SK-N-SH (cell line): ENCODE results near the gene SLC8A1. TPM values are rescaled to one million over a fixed set of nuclear protein-coding genes. Genes with fewer than 3 reads are reported as not detected.

Experiments
- CTCF ChIA-PET: fragments of 300-600, 350-600 bp; formaldehyde crosslinking; extraction: SDS; loops from one replicate; lab custom pipeline; 2021; lab: Yijun Ruan, JAX
- POLR2A ChIA-PET: fragments of 350-600 bp; sonication (Branson Sonifier 250); formaldehyde crosslinking; extraction: SDS; loops from one replicate; lab custom pipeline; 2020; ENCODE audit warnings: antibody characterized with exemption, inconsistent platforms; lab: Yijun Ruan, JAX
- DNase-seq: peaks from one replicate; pipeline ENCODE4 v3.0.0; 2012
- H2AFZ ChIP-seq: fragments of 200-600 bp; sonication (generic); 2 replicates; pipeline ENCODE4 v1.8.1; 2016; ENCODE audit warnings: antibody characterized with exemption, mild to moderate bottlenecking, low read depth
- H3F3A ChIP-seq: fragments of 200-600 bp; sonication (generic); replicated peaks from 2 replicates; pipeline ENCODE3; 2016; ENCODE audit warnings: antibody characterized with exemption, mild to moderate bottlenecking; ENCODE audit not compliant: insufficient read depth
- H3K27ac ChIP-seq, 2 experiments: fragments of 200-500 bp in 1 of 2; fragments of 200-600 bp in 1 of 2; sonication (Bioruptor generic) in 1 of 2; sonication (generic), shearing (Covaris generic) in 1 of 2; 2 replicates each; pipeline versions ENCODE4 v1.5.1 to v1.6.1; 2014 to 2016; ENCODE audit warnings: low read depth in 2 of 2, inconsistent platforms in 1 of 2, low read length in 1 of 2, mild to moderate bottlenecking in 1 of 2, mixed read lengths in 1 of 2
- H3K27me3 ChIP-seq: fragments of 200-600 bp; sonication (generic), shearing (Covaris generic); 2 replicates; pipeline ENCODE4 v1.6.1; 2016; ENCODE audit warnings: mixed run types; ENCODE audit not compliant: insufficient read depth
- H3K36me3 ChIP-seq, 2 experiments: fragments of 200-500 bp in 1 of 2; fragments of 200-600 bp in 1 of 2; sonication (Bioruptor generic) in 1 of 2; sonication (generic) in 1 of 2; replicated peaks in 1 of 2; 2 replicates each; pipeline versions ENCODE3 to v1.5.1; 2014 to 2016; ENCODE audit warnings: low read length in 1 of 2, mild to moderate bottlenecking in 1 of 2; ENCODE audit not compliant: insufficient read depth in 2 of 2, control insufficient read depth in 1 of 2
- H3K4me1 ChIP-seq, 2 experiments: fragments of 200-500 bp in 1 of 2; fragments of 200-600 bp in 1 of 2; sonication (Bioruptor generic) in 1 of 2; sonication (generic), shearing (Covaris generic) in 1 of 2; 2 replicates each; pipeline versions ENCODE4 v1.5.1 to v1.6.1; 2014 to 2016; ENCODE audit warnings: low read depth in 1 of 2, low read length in 1 of 2, mixed run types in 1 of 2; ENCODE audit not compliant: insufficient read depth in 2 of 2, control insufficient read depth in 1 of 2
- H3K4me2 ChIP-seq: fragments of 200-600 bp; sonication (generic), shearing (Covaris generic); 2 replicates; pipeline ENCODE4 v1.6.1; 2017; ENCODE audit warnings: mixed run types
- H3K4me3 ChIP-seq, 2 experiments: fragments of 200-500 bp in 1 of 2; fragments of 200-600 bp in 1 of 2; sonication (Bioruptor generic) in 1 of 2; sonication (generic), shearing (Covaris generic) in 1 of 2; 2 replicates each; pipeline versions ENCODE4 v1.5.1 to v1.8.1; 2014 to 2016; ENCODE audit warnings: low read depth in 2 of 2, inconsistent platforms in 1 of 2, low read length in 1 of 2, mild to moderate bottlenecking in 1 of 2, mixed read lengths in 1 of 2, moderate library complexity in 1 of 2
- H3K79me2 ChIP-seq: fragments of 200-600 bp; sonication (generic); 2 replicates; pipeline ENCODE4 v1.8.1; 2017; ENCODE audit warnings: mild to moderate bottlenecking; ENCODE audit not compliant: insufficient read depth
- H3K9ac ChIP-seq: fragments of 200-600 bp; sonication (generic); 2 replicates; pipeline ENCODE4 v1.6.1; 2017; ENCODE audit warnings: mixed run types
- H3K9me2 ChIP-seq: fragments of 200-600 bp; sonication (generic); 2 replicates; pipeline ENCODE4 v1.6.1; 2017; ENCODE audit warnings: mixed run types
- H3K9me3 ChIP-seq: fragments of 200-600 bp; sonication (generic); 2 replicates; pipeline ENCODE4 v1.6.1; 2017; ENCODE audit warnings: mixed run types, mild to moderate bottlenecking, moderate library complexity
- H4K20me1 ChIP-seq: fragments of 200-600 bp; sonication (generic); 2 replicates; pipeline ENCODE4 v1.6.1; 2017; ENCODE audit warnings: mild to moderate bottlenecking, mixed run types; ENCODE audit not compliant: insufficient read depth
- CHD2 ChIP-seq: fragments of 150-350 bp; IDR thresholded peaks from 2 replicates; pipeline ENCODE4 v1.6.1; 2018; ENCODE audit warnings: low read length; ENCODE audit not compliant: partially characterized antibody
- EZH2phosphoT487 ChIP-seq: fragments of 200-600 bp; sonication (generic); IDR thresholded peaks from 2 replicates; pipeline ENCODE4 v1.6.1; 2017; ENCODE audit warnings: low read depth, mixed run types, mild to moderate bottlenecking, antibody characterized with exemption, moderate library complexity, borderline replicate concordance
- FOSL2 ChIP-seq: IDR thresholded peaks from 2 replicates; pipeline ENCODE4 v1.4.0; 2012; ENCODE audit warnings: low read depth, mild to moderate bottlenecking, moderate library complexity, borderline replicate concordance
- FOXJ3 ChIP-seq: sonication (generic); formaldehyde crosslinking; IDR thresholded peaks from 2 replicates; pipeline ENCODE4 v1.5.1; 2020; ENCODE audit warnings: mild to moderate bottlenecking, missing genetic modification reagents
- FOXM1 ChIP-seq: IDR thresholded peaks from 2 replicates; pipeline ENCODE4 v1.4.0; 2012; ENCODE audit warnings: low read depth, mild to moderate bottlenecking
- GABPA ChIP-seq: IDR thresholded peaks from 2 replicates; pipeline ENCODE4 v1.4.0; 2012; ENCODE audit warnings: low read depth, mild to moderate bottlenecking
- GATA2 ChIP-seq: sonication (generic); formaldehyde crosslinking; IDR thresholded peaks from 2 replicates; pipeline ENCODE4 v1.5.0; 2020; ENCODE audit warnings: mild to moderate bottlenecking, missing genetic modification reagents
- JUND ChIP-seq: IDR thresholded peaks from 2 replicates; pipeline ENCODE4 v1.4.0; 2012
- MEF2A ChIP-seq: IDR thresholded peaks from 2 replicates; pipeline ENCODE4 v1.4.0; 2012; ENCODE audit warnings: low read depth, borderline replicate concordance
- NFIC ChIP-seq: IDR thresholded peaks from 2 replicates; pipeline ENCODE4 v1.4.0; 2012; ENCODE audit warnings: borderline replicate concordance
- RXRA ChIP-seq: IDR thresholded peaks from 2 replicates; pipeline ENCODE4 v1.4.0; 2012; ENCODE audit warnings: low read depth, mild to moderate bottlenecking, borderline replicate concordance
- TCF12 ChIP-seq: IDR thresholded peaks from 2 replicates; pipeline ENCODE4 v1.4.0; 2012
- TEAD4 ChIP-seq: IDR thresholded peaks from 2 replicates; pipeline ENCODE4 v1.4.0; 2012; ENCODE audit warnings: mild to moderate bottlenecking, borderline replicate concordance; ENCODE audit not compliant: insufficient read depth
- WGBS: methylation state at CpG from one replicate; pipeline ENCODE4 v1.1.6; 2017; ENCODE audit warnings: low lambda C conversion rate; 5-methylcytosine and 5-hydroxymethylcytosine counted together
- polyA plus RNA-seq, 3 experiments: library from polyadenylated mRNA; depleted of rRNA; stranded (reverse); fragments of >200 nt; gene quantifications; 2 replicates each; pipeline ENCODE4 v1.2.3, GENCODE V29; 2012
- TF ChIP-seq, protein P1 (sequence below): IDR thresholded peaks from 2 replicates; pipeline ENCODE4 v1.4.0; 2012; ENCODE audit warnings: low read depth, borderline replicate concordance
- TF ChIP-seq, protein P2 (sequence below): fragments of 150-350 bp; IDR thresholded peaks from 2 replicates; pipeline ENCODE4 v1.6.1; 2016; ENCODE audit warnings: mild to moderate bottlenecking, low read depth, low read length
- TF ChIP-seq, protein P3 (sequence below): fragments of 200-600 bp; sonication (generic); IDR thresholded peaks from 2 replicates; pipeline ENCODE4 v1.6.1; 2017; ENCODE audit warnings: antibody characterized with exemption, mild to moderate bottlenecking, moderate library complexity

SLC8A1 gene
- polyA plus RNA-seq, 1 of the 3 experiments (the other 2 are of a cell fraction), result 3.2 TPM

DNA sequence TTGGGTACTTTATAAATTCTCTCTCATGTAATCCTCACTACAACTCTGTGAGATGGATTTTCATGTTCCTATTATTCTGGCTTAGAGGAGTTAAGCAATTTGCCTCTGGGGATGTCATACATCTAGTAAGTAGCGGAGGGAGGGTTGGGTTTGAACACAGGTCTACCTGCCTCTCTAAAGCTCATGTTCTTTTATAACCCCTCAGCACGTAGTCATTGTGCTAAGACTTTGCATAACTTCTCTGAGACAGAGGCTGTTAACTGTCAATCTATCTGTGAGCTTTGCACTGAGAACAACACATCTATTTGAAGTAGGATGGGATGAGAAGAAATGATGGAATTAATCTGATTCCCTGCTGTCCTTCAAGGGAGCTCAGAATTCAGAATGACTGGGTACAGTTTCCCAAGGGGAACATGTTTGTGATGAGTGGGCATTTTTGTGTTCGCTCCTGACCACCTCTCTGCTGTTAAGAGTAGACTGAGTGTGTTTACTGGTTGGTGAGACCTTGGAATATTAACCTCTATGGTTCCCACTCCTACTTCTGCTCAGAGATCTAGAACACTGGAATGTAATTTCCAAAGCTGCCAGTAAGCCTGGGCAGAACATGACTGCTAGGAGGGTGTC lies 320.7 kb downstream of the SLC8A1 start:
- H3K27me3 ChIP-seq, result no peaks in the 10 kb centered on the region
- H3K4me1 ChIP-seq, result peaks cover 12 to 35% of the 10 kb centered on the region in 2 experiments
- H4K20me1 ChIP-seq, result no peaks in the 10 kb centered on the region
- H3K9me2 ChIP-seq, result no peaks in the 10 kb centered on the region
- H3K9ac ChIP-seq, result no peak overlapping the region
- H3K9me3 ChIP-seq, result no peaks in the 10 kb centered on the region
- TF ChIP-seq TCF12, result no peak
- no peak for TF ChIP-seq CHD2
- TF ChIP-seq EZH2phosphoT487, result no peak
- no peak for TF ChIP-seq MEF2A
- TF ChIP-seq, protein P1, sequence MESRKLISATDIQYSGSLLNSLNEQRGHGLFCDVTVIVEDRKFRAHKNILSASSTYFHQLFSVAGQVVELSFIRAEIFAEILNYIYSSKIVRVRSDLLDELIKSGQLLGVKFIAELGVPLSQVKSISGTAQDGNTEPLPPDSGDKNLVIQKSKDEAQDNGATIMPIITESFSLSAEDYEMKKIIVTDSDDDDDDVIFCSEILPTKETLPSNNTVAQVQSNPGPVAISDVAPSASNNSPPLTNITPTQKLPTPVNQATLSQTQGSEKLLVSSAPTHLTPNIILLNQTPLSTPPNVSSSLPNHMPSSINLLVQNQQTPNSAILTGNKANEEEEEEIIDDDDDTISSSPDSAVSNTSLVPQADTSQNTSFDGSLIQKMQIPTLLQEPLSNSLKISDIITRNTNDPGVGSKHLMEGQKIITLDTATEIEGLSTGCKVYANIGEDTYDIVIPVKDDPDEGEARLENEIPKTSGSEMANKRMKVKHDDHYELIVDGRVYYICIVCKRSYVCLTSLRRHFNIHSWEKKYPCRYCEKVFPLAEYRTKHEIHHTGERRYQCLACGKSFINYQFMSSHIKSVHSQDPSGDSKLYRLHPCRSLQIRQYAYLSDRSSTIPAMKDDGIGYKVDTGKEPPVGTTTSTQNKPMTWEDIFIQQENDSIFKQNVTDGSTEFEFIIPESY, result no peak
- TF ChIP-seq RXRA, result no peak
- TF ChIP-seq, protein P2, sequence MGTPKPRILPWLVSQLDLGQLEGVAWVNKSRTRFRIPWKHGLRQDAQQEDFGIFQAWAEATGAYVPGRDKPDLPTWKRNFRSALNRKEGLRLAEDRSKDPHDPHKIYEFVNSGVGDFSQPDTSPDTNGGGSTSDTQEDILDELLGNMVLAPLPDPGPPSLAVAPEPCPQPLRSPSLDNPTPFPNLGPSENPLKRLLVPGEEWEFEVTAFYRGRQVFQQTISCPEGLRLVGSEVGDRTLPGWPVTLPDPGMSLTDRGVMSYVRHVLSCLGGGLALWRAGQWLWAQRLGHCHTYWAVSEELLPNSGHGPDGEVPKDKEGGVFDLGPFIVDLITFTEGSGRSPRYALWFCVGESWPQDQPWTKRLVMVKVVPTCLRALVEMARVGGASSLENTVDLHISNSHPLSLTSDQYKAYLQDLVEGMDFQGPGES, result no peak
- no peak for TF ChIP-seq JUND
- no peak for TF ChIP-seq NFIC
- TF ChIP-seq, protein P3, sequence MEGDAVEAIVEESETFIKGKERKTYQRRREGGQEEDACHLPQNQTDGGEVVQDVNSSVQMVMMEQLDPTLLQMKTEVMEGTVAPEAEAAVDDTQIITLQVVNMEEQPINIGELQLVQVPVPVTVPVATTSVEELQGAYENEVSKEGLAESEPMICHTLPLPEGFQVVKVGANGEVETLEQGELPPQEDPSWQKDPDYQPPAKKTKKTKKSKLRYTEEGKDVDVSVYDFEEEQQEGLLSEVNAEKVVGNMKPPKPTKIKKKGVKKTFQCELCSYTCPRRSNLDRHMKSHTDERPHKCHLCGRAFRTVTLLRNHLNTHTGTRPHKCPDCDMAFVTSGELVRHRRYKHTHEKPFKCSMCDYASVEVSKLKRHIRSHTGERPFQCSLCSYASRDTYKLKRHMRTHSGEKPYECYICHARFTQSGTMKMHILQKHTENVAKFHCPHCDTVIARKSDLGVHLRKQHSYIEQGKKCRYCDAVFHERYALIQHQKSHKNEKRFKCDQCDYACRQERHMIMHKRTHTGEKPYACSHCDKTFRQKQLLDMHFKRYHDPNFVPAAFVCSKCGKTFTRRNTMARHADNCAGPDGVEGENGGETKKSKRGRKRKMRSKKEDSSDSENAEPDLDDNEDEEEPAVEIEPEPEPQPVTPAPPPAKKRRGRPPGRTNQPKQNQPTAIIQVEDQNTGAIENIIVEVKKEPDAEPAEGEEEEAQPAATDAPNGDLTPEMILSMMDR, result no peak
- no peak for TF ChIP-seq FOXM1
- no peak for TF ChIP-seq TEAD4
- no peak for TF ChIP-seq GATA2
- TF ChIP-seq GABPA, result no peak
- TF ChIP-seq FOSL2, result no peak
- no peak for TF ChIP-seq FOXJ3 (CRISPR knock-in tag)
- H3K36me3 ChIP-seq, result no peaks in the 10 kb centered on the region
- peaks cover 23% of the 10 kb centered on the region for H3F3A ChIP-seq
- H3K4me3 ChIP-seq, result no peak overlapping the region
- 68% methylated on average over 3 of the region's 3 CpGs for WGBS
- ChIA-PET CTCF (interaction anchor here (1.1 to 1.4 kb wide), 3 partner anchors 17 to 217 kb away, joined by 3 to 4 read pairs (median 3); no protein-coding TSS in a partner anchor), POLR2A (no interaction called here)
- H3K27ac ChIP-seq, result no peak overlapping the region
- no peak overlapping the region for H3K4me2 ChIP-seq
- H3K79me2 ChIP-seq, result no peaks in the 10 kb centered on the region
- no peak for DNase-seq
- no peak overlapping the region for H2AFZ ChIP-seq
